Measurements from ENCODE around the gene FBXW8.

- TF ChIP-seq CREB1 (CRISPR knock-in tag; IDR thresholded peaks at IDR 0.05) (no peak), CTCF (IDR thresholded peaks at IDR 0.05) (no peak), USF2 (CRISPR knock-in tag; IDR thresholded peaks at IDR 0.05) (no peak), SP1 (CRISPR knock-in tag; conservative IDR thresholded peaks at IDR 0.05) (no peak), ZNF512 (CRISPR knock-in tag; IDR thresholded peaks at IDR 0.05; ENCODE audit: borderline replicate concordance) (no peak), USF1 (CRISPR knock-in tag; IDR thresholded peaks at IDR 0.05) (no peak)
These were observed 149.6 kb downstream of the FBXW8 start for GRCh38 chr12:117060246-117060928.

Data from WTC11 (cell line).